ENCODE data around the gene ZNF148.
A peak's percentile ranks its signal among the peaks of the same experiment; 100 is the strongest.

ZNF148 gene

DNA sequence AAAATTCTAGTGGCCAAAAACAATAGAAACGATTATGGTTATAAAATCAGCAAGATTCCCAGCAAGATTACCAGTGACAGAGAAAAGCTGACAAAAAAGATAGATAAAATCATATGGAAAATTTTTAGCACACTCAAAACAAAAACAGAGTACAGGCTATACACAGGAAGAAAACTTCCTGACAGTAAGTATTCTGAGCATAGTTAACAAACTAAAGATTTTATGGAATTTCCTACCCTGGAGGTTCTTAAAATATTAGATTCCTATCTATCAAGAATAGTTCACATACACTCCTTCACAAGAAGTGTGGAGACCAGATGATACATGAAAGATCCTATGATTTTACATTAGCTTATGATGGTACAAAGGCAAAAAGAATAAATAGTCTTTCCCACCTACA lies 50.8 kb downstream of the ZNF148 start:
- TF ChIP-seq REST (IDR thresholded peaks at IDR 0.05; ENCODE audit: low read depth): no peak
- TF ChIP-seq, protein P1, sequence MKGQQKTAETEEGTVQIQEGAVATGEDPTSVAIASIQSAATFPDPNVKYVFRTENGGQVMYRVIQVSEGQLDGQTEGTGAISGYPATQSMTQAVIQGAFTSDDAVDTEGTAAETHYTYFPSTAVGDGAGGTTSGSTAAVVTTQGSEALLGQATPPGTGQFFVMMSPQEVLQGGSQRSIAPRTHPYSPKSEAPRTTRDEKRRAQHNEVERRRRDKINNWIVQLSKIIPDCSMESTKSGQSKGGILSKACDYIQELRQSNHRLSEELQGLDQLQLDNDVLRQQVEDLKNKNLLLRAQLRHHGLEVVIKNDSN (IDR thresholded peaks at IDR 0.05): no peak
- TF ChIP-seq YY1 (IDR thresholded peaks at IDR 0.05; ENCODE audit: low read depth): no peak

DNA sequence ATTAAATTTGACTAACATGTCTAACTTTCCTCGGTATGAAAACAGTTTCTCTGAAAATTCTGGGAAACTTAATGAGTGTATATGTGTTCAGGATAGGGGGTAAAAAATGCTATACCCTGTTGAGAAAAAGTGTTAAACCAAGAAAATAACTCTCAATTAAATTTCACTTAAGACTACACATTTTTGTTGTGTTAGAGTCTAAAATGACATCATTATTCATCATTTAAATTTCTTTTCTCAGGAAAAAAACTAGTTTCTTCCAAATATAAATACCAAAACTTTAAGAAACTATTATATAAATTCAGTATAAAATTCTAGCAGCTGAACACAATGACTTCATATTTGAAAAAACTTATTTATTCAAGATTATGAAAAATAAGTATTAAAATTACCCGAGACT lies 52.2 kb downstream of the ZNF148 start:
- no peak for TF ChIP-seq NFIC (IDR thresholded peaks at IDR 0.05)
- TF ChIP-seq YY1 (IDR thresholded peaks at IDR 0.05; ENCODE audit: low read depth): no peak
- TF ChIP-seq ZBTB7A (IDR thresholded peaks at IDR 0.05; ENCODE audit: low read depth): no peak
- TF ChIP-seq TAF1 (IDR thresholded peaks at IDR 0.05; ENCODE audit: low read depth): no peak
- TF ChIP-seq FOXM1 (IDR thresholded peaks at IDR 0.05; ENCODE audit: borderline replicate concordance, low read depth): no peak
- TF ChIP-seq CREB1 (IDR thresholded peaks at IDR 0.05; ENCODE audit: low read depth): no peak
- TF ChIP-seq, protein P1 (IDR thresholded peaks at IDR 0.05): no peak
- TF ChIP-seq REST (IDR thresholded peaks at IDR 0.05; ENCODE audit: low read depth): no peak
- TF ChIP-seq TCF12 (IDR thresholded peaks at IDR 0.05; ENCODE audit: low read depth): no peak
- no peak for TF ChIP-seq MAX (IDR thresholded peaks at IDR 0.05)
- TF ChIP-seq TEAD4 (IDR thresholded peaks at IDR 0.05): no peak
- no peak for TF ChIP-seq CEBPB (IDR thresholded peaks at IDR 0.05)
- no peak for TF ChIP-seq EGR1 (IDR thresholded peaks at IDR 0.05)
- no peak for TF ChIP-seq EP300 (IDR thresholded peaks at IDR 0.05; ENCODE audit: borderline replicate concordance)
- no peak for TF ChIP-seq RAD21 (IDR thresholded peaks at IDR 0.05; ENCODE audit: low read depth)

DNA sequence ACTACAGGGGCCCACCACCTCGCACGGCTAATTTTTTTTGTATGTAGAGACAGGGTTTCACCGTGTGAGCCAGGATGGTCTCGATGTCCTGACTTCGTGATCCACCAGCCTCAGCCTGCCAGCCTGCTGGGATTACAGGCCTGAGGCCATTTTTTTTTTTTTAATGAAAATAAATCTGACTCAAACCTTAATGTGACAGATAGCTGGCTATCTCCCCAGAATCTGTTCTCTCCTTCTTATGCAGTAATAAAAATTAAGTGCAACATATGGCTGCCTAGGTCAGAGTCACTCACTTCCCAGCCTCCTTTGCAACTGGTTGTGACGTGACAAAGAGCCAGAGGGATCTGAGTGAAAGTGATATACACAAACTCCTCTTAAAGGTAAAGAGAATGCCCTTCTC lies 53.0 kb downstream of the ZNF148 start:
- TF ChIP-seq TCF12 (IDR thresholded peaks at IDR 0.05; ENCODE audit: low read depth): 0 out of 2 replicates have a peak, but pooled peaks have one; percentile 33
- peak; percentile 24; the same call in 1 of the 2 replicates for TF ChIP-seq MAX (IDR thresholded peaks at IDR 0.05)
- no peak for TF ChIP-seq CREB1 (IDR thresholded peaks at IDR 0.05; ENCODE audit: low read depth)
- TF ChIP-seq NFIC (IDR thresholded peaks at IDR 0.05): peak; percentile 74
- 0 out of 2 replicates have a peak, but pooled peaks have one; percentile 32 for TF ChIP-seq YY1 (IDR thresholded peaks at IDR 0.05; ENCODE audit: low read depth)

- TF ChIP-seq CREB1 (IDR thresholded peaks at IDR 0.05; ENCODE audit: low read depth) (no peak), EP300 (IDR thresholded peaks at IDR 0.05; ENCODE audit: borderline replicate concordance) (no peak), FOXM1 (IDR thresholded peaks at IDR 0.05; ENCODE audit: borderline replicate concordance, low read depth) (no peak), TCF12 (IDR thresholded peaks at IDR 0.05; ENCODE audit: low read depth) (no peak), TEAD4 (IDR thresholded peaks at IDR 0.05) (no peak), TAF1 (IDR thresholded peaks at IDR 0.05; ENCODE audit: low read depth) (no peak), EGR1 (IDR thresholded peaks at IDR 0.05) (no peak), NFIC (IDR thresholded peaks at IDR 0.05) (no peak), MAX (IDR thresholded peaks at IDR 0.05) (no peak), RAD21 (IDR thresholded peaks at IDR 0.05; ENCODE audit: low read depth) (no peak), REST (IDR thresholded peaks at IDR 0.05; ENCODE audit: low read depth) (no peak), YY1 (IDR thresholded peaks at IDR 0.05; ENCODE audit: low read depth) (no peak), CEBPB (IDR thresholded peaks at IDR 0.05) (no peak), ZBTB7A (IDR thresholded peaks at IDR 0.05; ENCODE audit: low read depth) (no peak)
- TF ChIP-seq, protein P1 (IDR thresholded peaks at IDR 0.05): no peak
Measured at GRCh38 chr3:125319765-125320164, 55.4 kb downstream of the ZNF148 start.

Data from Ishikawa (cell line).